Muscle of back (tissue), 13 donors: Measurements from ENCODE around the gene OR10AG1. TPM values are rescaled to one million over a fixed set of nuclear protein-coding genes. Genes with fewer than 3 reads are reported as not detected.
A peak's percentile ranks its signal among the peaks of the same experiment; 100 is the strongest.

Source experiments
- DNase-seq, 3 donors: peaks; one replicate each; pipeline versions ENCODE4 v3.0.0 to v3.0.0-alpha.2; 2013
- long read RNA-seq, 9 donors: transcript quantifications; one replicate each; lab custom pipeline, GENCODE V29; 2026
- polyA plus RNA-seq, 10 donors: library from polyadenylated mRNA; unstranded; fragments of 120-200 nt; gene quantifications; one replicate each; pipeline ENCODE4 v1.2.1, GENCODE V29; 2013; ENCODE audit not compliant: insufficient read length in 10 of 10

OR10AG1 gene, protein sequence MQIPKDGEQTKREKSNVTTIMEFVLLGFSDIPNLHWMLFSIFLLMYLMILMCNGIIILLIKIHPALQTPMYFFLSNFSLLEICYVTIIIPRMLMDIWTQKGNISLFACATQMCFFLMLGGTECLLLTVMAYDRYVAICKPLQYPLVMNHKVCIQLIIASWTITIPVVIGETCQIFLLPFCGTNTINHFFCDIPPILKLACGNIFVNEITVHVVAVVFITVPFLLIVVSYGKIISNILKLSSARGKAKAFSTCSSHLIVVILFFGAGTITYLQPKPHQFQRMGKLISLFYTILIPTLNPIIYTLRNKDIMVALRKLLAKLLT
- polyA plus RNA-seq: not detected
- long read RNA-seq, donor 1: 0 reads
- long read RNA-seq, donor 2: 0 reads
- long read RNA-seq, donor 3: 0 reads
- long read RNA-seq, donor 4: 0 reads
- long read RNA-seq, donor 5: 0 reads
- long read RNA-seq, donor 6: 0 reads
- long read RNA-seq, donor 7: 0 reads
- long read RNA-seq, donor 8: 0 reads
- long read RNA-seq, donor 9: 0 reads

DNA sequence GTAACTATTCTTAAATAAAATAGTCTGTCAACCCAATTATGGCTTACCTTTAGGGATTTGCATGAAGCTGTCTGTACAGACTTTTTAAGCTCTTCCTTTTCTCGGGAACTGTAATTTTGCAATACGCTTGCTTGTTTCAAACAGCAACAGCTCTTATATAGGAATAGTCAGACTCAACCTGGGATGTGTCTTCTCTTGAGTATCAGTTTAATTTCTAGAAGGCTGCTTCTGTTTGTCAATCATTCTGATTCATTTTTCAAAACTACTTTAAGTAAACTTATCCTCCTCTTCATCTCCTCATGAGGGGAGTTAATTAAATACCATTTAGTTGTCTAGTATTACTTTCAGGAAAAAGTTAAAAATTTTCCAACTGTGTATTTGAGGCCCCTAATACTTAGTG lies at the start of gene OR10AG1:
OR10AG1 (minus strand) TSS at position 101 of the 400 bp plus-strand sequence; CDS start at position 63, 38 bp downstream.
- no peak for DNase-seq

DNA sequence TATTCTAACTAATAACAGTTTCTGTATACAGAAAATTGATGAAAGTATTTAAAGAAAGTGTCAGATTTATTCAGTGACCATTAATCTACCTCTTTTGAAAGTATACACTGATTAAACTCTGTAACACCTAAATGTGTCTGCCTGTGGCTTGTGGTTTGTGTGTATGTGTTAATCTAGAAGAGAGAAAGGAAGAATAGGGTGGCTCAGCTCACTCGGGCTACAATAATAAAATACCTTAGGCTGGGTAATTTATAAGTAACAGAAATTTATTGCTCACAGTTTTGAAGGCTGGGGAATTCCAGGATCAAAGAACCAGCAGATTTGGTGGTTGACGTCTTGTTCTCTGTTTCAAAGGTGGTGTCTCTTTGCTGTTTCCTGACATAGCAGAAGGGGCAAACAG lies 44.1 kb upstream of the OR10AG1 start:
- no peak for DNase-seq

DNA sequence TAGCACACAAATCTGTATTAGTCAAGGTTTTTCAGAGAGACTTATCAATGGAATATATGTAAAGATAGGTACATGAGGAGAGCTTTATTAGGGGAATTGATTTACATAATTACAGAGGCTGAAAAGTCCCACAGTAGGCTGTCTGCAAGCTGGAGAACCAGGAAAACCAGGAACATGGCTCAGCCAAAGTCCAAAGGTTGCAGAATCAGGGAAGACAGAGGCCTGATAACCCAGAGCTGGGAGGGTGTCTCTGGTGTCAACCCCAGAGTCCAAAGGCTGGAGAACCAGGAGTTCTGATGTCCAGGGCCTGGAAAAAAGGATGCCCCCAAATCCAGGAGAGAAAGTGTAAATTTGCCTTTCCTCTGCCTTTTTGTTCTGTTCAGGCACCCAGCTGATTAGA lies 41.0 kb upstream of the OR10AG1 start:
- no peak for DNase-seq

DNA sequence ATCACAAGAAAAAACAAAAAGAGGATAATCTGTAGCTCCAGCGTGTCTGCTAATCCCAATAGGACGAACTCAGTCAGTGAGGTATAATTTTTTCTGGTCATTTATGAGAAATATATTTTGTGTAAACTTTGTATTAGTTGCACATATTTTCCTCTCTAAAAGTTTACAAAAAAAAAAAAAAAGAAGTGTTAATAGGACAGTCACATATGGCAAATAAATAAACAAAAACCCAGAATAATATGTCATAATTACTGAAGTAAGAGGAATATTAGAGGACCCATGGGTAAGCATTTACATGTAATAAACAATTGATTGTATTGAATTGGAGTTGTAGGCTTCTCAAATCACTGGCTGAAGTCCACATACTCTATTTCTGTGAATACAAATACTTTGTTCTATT lies 24.8 kb upstream of the OR10AG1 start, which contains the start of gene OR5F1:
OR5F1 (minus strand) TSS at position 101 of the 400 bp plus-strand sequence; CDS start at position 101, 0 bp downstream.
- no peak for DNase-seq

DNA sequence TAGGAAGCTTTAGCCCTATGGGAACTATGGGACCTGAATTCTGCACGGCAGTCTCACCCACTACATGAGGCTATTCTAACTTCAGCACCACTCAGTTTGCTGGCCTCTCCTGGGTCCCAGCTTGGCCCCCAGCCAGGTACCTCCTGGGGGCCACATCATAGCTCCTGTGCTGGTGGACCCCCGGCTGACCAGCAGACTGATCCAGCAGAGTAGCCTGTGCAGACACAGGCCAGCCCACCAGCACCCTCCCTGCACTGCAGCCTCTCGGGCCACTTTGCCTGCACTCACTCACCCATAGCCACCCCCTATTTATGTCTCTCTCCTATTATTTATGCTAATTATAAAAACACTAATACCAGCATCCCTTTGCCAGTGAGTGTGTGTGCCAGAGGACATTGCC lies 1.2 kb upstream of the OR10AG1 start:
- DNase-seq: no peak

DNA sequence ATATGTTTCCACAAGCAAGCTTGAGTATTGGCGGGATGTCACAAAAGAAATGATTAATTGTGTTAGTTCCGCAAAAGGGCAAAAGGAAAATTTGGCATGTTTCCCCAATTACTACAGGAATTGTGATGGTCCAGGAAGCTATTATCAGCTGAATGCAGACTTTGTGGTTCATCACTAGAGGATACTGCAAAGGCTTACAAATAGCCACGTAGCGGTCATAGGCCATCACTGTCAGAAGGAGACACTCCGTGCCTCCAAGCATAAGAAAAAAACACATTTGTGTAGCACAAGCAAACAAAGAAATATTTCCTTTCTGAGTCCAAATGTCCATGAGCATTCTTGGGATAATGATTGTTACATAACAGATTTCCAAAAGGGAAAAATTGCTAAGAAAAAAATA lies 1.8 kb downstream of the OR10AG1 start:
- no peak for DNase-seq

DNA sequence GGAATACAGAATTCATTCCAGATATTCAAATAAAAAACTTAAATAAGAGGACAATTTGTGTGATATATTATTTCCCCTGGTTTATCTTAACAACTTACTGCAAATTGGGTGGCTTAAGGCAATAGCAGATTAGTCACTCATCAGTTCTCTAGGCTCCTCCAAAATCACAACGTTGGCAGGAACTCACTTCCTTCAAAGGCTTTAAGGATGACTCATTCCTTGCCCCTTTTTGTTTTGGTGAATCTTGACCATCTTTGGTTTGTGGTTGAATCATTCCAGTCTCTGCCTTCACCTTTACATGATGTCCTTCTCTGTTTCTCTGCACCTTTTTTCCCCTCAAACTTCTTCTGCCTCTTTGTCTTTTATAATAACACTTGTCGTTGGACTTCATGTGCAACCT lies 3.4 kb downstream of the OR10AG1 start:
- no peak for DNase-seq

DNA sequence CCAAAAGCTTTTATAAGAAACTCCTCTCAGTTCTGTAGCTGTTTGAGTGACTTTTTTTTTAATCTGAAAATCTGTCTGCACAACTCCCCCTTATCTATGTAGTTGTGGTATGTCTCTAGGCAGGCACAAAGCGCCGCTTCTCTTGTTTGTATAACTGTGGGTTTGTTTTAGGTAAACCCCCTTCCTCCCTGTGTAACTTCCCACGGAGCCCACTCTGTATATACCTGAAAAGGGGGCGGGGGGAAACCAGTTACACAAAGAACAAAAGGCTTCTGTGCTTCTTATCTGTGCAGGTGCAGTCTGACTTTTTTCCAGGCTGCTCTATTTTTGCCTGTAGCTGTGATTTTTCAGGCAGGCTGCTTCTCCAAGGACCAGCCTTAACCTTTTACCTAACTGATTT lies 13.2 kb downstream of the OR10AG1 start:
- DNase-seq: no peak

DNA sequence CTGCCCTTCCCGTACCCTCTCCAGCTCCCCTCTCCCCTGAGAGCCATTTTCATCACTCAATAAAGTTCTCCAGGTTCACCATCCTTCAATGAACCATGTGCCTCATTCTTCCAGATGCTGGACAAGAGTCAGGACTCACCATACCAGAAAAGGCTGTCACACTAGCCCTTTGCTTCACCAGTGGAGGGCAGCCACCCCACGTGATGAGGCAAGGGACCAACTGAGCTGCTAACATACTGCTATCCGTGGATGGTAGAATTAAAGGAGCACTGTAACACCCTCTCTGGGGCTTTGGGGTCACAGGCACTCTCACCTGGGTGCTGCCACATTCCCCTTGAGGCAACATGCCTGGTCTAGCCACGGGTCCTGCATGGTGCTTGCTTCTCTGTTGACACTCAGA lies 20.4 kb downstream of the OR10AG1 start:
- DNase-seq: peak in 1 of 3 donors; percentile 0

DNA sequence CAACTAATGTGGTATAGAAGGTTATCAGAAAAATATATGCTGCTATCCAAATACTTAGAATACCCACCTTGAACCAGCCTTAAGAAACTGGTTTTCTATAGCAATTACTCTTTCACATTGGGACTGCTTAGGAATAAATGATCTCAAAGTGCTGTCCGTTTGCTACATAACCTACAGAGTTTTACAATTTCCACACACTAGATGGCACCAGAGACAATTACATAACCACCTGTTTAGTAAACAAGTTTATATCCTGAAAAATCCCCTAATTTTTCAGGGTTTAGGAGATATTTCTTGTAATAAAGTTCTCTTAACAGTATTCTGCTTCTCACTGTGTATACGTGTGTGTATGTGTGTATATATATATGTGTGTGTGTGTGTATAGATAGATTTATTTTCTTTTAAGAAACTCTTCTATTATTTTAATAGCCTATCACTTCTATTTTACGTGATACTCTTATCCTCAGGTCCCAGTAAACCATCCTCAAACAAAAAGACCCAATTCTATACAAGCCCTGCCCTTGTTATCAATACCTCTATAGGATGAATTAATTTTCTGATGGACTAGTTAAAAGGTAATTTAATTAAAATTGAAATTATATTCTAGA lies 26.9 kb downstream of the OR10AG1 start:
- DNase-seq: peak; percentile 1 to 17 (median 13)

DNA sequence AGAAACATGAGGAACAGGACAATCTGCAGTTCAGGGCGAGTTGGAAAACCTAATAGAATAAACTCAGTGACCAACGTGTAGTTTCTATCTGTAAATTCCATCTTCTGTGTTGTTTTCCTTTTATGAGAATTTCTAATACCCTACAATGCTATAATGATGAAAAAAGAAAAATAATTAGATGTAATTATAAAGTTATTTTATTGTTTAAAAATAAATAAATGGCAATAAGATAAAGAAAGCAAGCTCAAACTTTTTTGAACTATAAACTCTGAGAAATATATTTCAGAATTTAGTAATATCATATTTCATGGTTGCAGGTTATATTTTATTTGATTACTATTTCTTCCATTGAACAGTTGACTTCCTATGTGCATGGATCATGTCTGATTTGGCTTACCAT lies 33.4 kb downstream of the OR10AG1 start, which contains the start of gene OR5I1:
OR5I1 (minus strand) TSS at position 101 of the 400 bp plus-strand sequence; CDS start at position 101, 0 bp downstream.
- DNase-seq: no peak

DNA sequence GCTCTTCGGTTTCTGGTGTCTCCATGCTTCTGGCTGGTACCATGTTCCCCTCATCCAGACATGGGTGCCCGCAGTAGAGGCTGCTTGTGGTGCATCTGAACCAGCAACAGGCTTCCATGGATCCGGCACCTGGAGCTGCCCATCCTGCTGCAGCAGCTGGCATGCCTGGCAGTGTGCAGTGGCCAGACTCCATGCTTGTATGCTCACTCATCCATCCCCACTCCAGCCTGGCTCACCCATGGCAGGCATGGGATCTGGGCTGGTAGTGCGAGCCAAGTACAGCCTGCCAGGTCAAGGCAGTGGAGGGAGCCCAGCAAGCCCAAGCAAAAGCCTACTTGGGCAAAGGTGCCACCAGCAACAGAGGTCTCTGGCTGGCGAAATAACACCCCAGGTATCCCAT lies 49.2 kb downstream of the OR10AG1 start:
- DNase-seq: no peak

Other genes with a start within 250 kb of the OR10AG1 start
- gene OR5D13, start 196.5 kb downstream of the OR10AG1 start, polyA plus RNA-seq: not detected
- not detected for gene OR5D14, start 174.4 kb downstream of the OR10AG1 start, polyA plus RNA-seq
- not detected for gene OR5L1, start 158.6 kb downstream of the OR10AG1 start, polyA plus RNA-seq
- not detected for gene OR5D18, start 150.3 kb downstream of the OR10AG1 start, polyA plus RNA-seq
- gene OR5L2, start 142.7 kb downstream of the OR10AG1 start, polyA plus RNA-seq: not detected
- not detected for gene OR5D16, start 131.2 kb downstream of the OR10AG1 start, polyA plus RNA-seq
- gene TRIM51, start 86.6 kb downstream of the OR10AG1 start, polyA plus RNA-seq: not detected
- not detected for gene OR5W2, start 55.4 kb downstream of the OR10AG1 start, polyA plus RNA-seq
- gene OR5I1, start 33.5 kb downstream of the OR10AG1 start, polyA plus RNA-seq: not detected
- gene OR5F1, start 24.7 kb upstream of the OR10AG1 start, polyA plus RNA-seq: not detected
- under 1 TPM in 5 of 10 donors, not detected in 5; 0.03 to 0.05 (median 0.03) TPM for gene OR5AS1, start 57.7 kb upstream of the OR10AG1 start, polyA plus RNA-seq
- gene OR8I2, start 123.4 kb upstream of the OR10AG1 start, polyA plus RNA-seq: not detected
- gene OR8H2, start 133.7 kb upstream of the OR10AG1 start, polyA plus RNA-seq: under 1 TPM in 3 of 10 donors, not detected in 7; 0.05 to 0.07 (median 0.05) TPM
- not detected for gene OR8H3, start 152.4 kb upstream of the OR10AG1 start, polyA plus RNA-seq
- gene OR8J3, start 170.3 kb upstream of the OR10AG1 start, polyA plus RNA-seq: not detected
- gene OR8K5, start 190.4 kb upstream of the OR10AG1 start, polyA plus RNA-seq: not detected
- not detected for gene OR5J2, start 206.7 kb upstream of the OR10AG1 start, polyA plus RNA-seq